Adrenal gland (tissue), 12 donors: ENCODE data around the gene HEY2. TPM values are rescaled to one million over a fixed set of nuclear protein-coding genes. Genes with fewer than 3 reads are reported as not detected.
A peak's percentile ranks its signal among the peaks of the same experiment; 100 is the strongest.

Source experiments
- DNase-seq, 7 donors: peaks; one replicate each; pipeline ENCODE4 v3.0.0-alpha.2; 2019 to 2020
- H3K27ac ChIP-seq, 5 donors: fragments of 200-600 bp; sonication (generic) in 4 of 5; 1 replicate in 3 of 5; 2 replicates in 2 of 5; pipeline versions ENCODE4 v1.5.1 to v1.8.0; 2016 to 2020; ENCODE audit warnings: mild to moderate bottlenecking in 1 of 5
- H3K27me3 ChIP-seq: fragments of 200-600 bp; 2 replicates; pipeline ENCODE4 v1.8.0; 2021
- H3K36me3 ChIP-seq, 2 donors: fragments of 200-600 bp; replicated peaks in 1 of 2; 1 replicate in 1 of 2; 2 replicates in 1 of 2; pipeline versions ENCODE4 v1.5.1 to v1.8.0; 2018 to 2022
- H3K4me1 ChIP-seq, 2 donors: fragments of 200-600 bp; replicated peaks in 1 of 2; 1 replicate in 1 of 2; 2 replicates in 1 of 2; pipeline versions ENCODE4 v1.5.1 to v1.8.0; 2018 to 2021
- H3K4me3 ChIP-seq, 4 donors: fragments of 200-600 bp; sonication (generic) in 3 of 4; one replicate each; pipeline ENCODE4 v1.5.1; 2016 to 2018
- H3K9me3 ChIP-seq, 3 donors: fragments of 200-600 bp; sonication (generic) in 1 of 3; replicated peaks in 1 of 3; 1 replicate in 2 of 3; 2 replicates in 1 of 3; pipeline versions ENCODE4 v1.5.1 to v1.8.0; 2016 to 2021
- POLR2A ChIP-seq, 2 donors: fragments of 450-650 bp; IDR thresholded peaks; one replicate each; pipeline ENCODE4 v1.6.1; 2017; ENCODE audit warnings: antibody characterized with exemption in 2 of 2, mild to moderate bottlenecking in 2 of 2, moderate library complexity in 1 of 2
- WGBS, 4 donors: extraction: QIAGEN DNeasy Blood & Tissue Kit in 2 of 4; methylation state at CpG; one replicate each; pipeline versions ENCODE4 v1.1.5 to v1.1.7; 2013 to 2017; 5-methylcytosine and 5-hydroxymethylcytosine counted together
- intact Hi-C, 2 donors: fragments of 100-400 bp; cut with DNase I; formaldehyde crosslinking; loops; one replicate each; pipeline versions ENCODE4 v1.14.1 to v1.15.0; 2022 to 2023
- polyA plus RNA-seq, 3 donors: library from polyadenylated mRNA; stranded (reverse); fragments of 200-250 nt in 2 of 3; fragments of 350-450 nt in 1 of 3; fragmentation: Illumina TruSeq in 1 of 3; extraction: RNeasy Lipid Tissue Mini Kit (QIAGEN cat#74804) in 1 of 3; gene quantifications; one replicate each; pipeline ENCODE4 v1.2.3, GENCODE V29; 2013 to 2014
- total RNA-seq, 9 donors: library from RNA; depleted of rRNA in 4 of 9; stranded (reverse); fragments of >200 nt in 4 of 9; fragments of 120-200 nt in 1 of 9; fragmentation: NEBNext Ultra II Directional in 1 of 9; extraction: Animal tissue kit (Norgen Biotek cat#: 25700) in 1 of 9; gene quantifications; one replicate each; pipeline versions ENCODE4 v1.1.0 to v1.2.4, GENCODE V29; 2013 to 2023
- TF ChIP-seq, protein P1 (sequence below), 6 experiments: fragments of 450-650 bp in 4 of 6; fragments of 200-600 bp in 2 of 6; sonication (generic) in 1 of 6; IDR thresholded peaks; 1 replicate in 5 of 6; 2 replicates in 1 of 6; pipeline versions ENCODE4 v1.5.1 to v1.8.0; 2016 to 2021; ENCODE audit warnings: antibody characterized with exemption in 6 of 6, mild to moderate bottlenecking in 2 of 6, moderate library complexity in 1 of 6
- donor health status: healthy with polysubstance abuse.
- donor health status: Bipolar disorder and iron deficiency.
- donor health status: DM: yes; HTN: yes; CAD: no.
- donor health status: DM: no; HTN: no; CAD: no.
- donor health status: DM: no; HTN: no; CAD: no.
- donor health status: DM: yes; HTN: yes; CAD: no.

HEY2 gene
- total and polyA plus RNA-seq, 12 donors: 0.46 to 2.1 (median 1.2) TPM; not detected in 1

GRCh38 chr6:125750692-125751333, 1.4 kb downstream of the HEY2 start:
- H3K9me3 ChIP-seq: no peaks in the 10 kb centered on the region
- peaks cover 5 to 32% of the 10 kb centered on the region in 2 donors for H3K4me1 ChIP-seq
- TF ChIP-seq POLR2A (IDR thresholded peaks at IDR 0.05): no peak
- TF ChIP-seq, protein P1, sequence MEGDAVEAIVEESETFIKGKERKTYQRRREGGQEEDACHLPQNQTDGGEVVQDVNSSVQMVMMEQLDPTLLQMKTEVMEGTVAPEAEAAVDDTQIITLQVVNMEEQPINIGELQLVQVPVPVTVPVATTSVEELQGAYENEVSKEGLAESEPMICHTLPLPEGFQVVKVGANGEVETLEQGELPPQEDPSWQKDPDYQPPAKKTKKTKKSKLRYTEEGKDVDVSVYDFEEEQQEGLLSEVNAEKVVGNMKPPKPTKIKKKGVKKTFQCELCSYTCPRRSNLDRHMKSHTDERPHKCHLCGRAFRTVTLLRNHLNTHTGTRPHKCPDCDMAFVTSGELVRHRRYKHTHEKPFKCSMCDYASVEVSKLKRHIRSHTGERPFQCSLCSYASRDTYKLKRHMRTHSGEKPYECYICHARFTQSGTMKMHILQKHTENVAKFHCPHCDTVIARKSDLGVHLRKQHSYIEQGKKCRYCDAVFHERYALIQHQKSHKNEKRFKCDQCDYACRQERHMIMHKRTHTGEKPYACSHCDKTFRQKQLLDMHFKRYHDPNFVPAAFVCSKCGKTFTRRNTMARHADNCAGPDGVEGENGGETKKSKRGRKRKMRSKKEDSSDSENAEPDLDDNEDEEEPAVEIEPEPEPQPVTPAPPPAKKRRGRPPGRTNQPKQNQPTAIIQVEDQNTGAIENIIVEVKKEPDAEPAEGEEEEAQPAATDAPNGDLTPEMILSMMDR (IDR thresholded peaks at IDR 0.05): no peak
- peak overlapping the region in 1 of 4 donors; percentile 85 for H3K4me3 ChIP-seq
- intact Hi-C loops: loop anchor here in 1 of 2 donors (5.0 kb wide), 1 partner anchor 439 kb away; no protein-coding TSS in a partner anchor
- no peak for DNase-seq
- H3K27me3 ChIP-seq: peaks cover 49% of the 10 kb centered on the region
- no peak overlapping the region for H3K27ac ChIP-seq
- no peaks in the 10 kb centered on the region for H3K36me3 ChIP-seq
- WGBS, 4 donors: 45 to 54% (median 53%) methylated on average over 4 of the region's 4 CpGs

GRCh38 chr6:125751334-125751916, 2.0 kb downstream of the HEY2 start:
- Histone ChIP-seq H3K9me3 (no peaks in the 10 kb centered on the region), H3K27me3 (peaks cover 46% of the 10 kb centered on the region), H3K4me1 (peaks cover 5 to 32% of the 10 kb centered on the region in 2 donors), H3K27ac (no peak overlapping the region), H3K36me3 (no peaks in the 10 kb centered on the region), H3K4me3 (no peak overlapping the region)
- intact Hi-C loops: loop anchor here in 1 of 2 donors (5.0 kb wide), 1 partner anchor 439 kb away; no protein-coding TSS in a partner anchor
- TF ChIP-seq, protein P1 (IDR thresholded peaks at IDR 0.05): no peak
- TF ChIP-seq POLR2A (IDR thresholded peaks at IDR 0.05): no peak
- WGBS, 4 donors: 68 to 76% (median 70%) methylated on average over 6 of the region's 6 CpGs
- no peak for DNase-seq

GRCh38 chr6:125752773-125753172, 3.3 kb downstream of the HEY2 start:
- Histone ChIP-seq H3K27ac (no peak overlapping the region), H3K27me3 (peaks cover 38% of the 10 kb centered on the region), H3K9me3 (no peaks in the 10 kb centered on the region), H3K4me3 (no peak overlapping the region), H3K4me1 (peaks cover 5 to 23% of the 10 kb centered on the region in 2 donors), H3K36me3 (no peaks in the 10 kb centered on the region)
- no peak for TF ChIP-seq POLR2A (IDR thresholded peaks at IDR 0.05)
- TF ChIP-seq, protein P1 (IDR thresholded peaks at IDR 0.05): no peak
- WGBS, 4 donors: 70 to 88% (median 79%) methylated on average over 2 of the region's 2 CpGs
- DNase-seq: no peak
- intact Hi-C loops: loop anchor here in 1 of 2 donors (5.0 kb wide), 1 partner anchor 440 kb away; no protein-coding TSS in a partner anchor

- H3K36me3 ChIP-seq: no peaks in the 10 kb centered on the region
- no peak overlapping the region for H3K4me3 ChIP-seq
- peaks cover 3 to 18% of the 10 kb centered on the region in 2 donors for H3K4me1 ChIP-seq
- intact Hi-C loops: loop anchor here in 1 of 2 donors (5.0 kb wide), 1 partner anchor 441 kb away; no protein-coding TSS in a partner anchor
- no peaks in the 10 kb centered on the region for H3K9me3 ChIP-seq
- DNase-seq: no peak
- TF ChIP-seq, protein P1 (IDR thresholded peaks at IDR 0.05): peak; percentile 15 to 53 (median 39)
- TF ChIP-seq POLR2A (IDR thresholded peaks at IDR 0.05): no peak
- peaks cover 37% of the 10 kb centered on the region for H3K27me3 ChIP-seq
- H3K27ac ChIP-seq: no peak overlapping the region
- 46 to 56% (median 50%) methylated on average over 5 of the region's 5 CpGs for WGBS, 4 donors
Measured at GRCh38 chr6:125753218-125753936, 3.9 kb downstream of the HEY2 start.
